ENCODE measurements around the gene MRPL17.
A peak's percentile ranks its signal among the peaks of the same experiment; 100 is the strongest.
"Not testable (repeated sequence)": the region's sequence is repeated elsewhere in the genome, so short reads cannot be mapped to it uniquely, and the experiment has no call there.

Gene MRPL17

GRCh38 chr11:6682936-6683861, at the start of gene MRPL17:
TSS of gene MRPL17 (minus strand) at chr11:6683340. CDS start at chr11:6683296, 44 bp downstream.
- peak; percentile 99 for DNase-seq

GRCh38 chr11:6727971-6728760, 45.0 kb upstream of the MRPL17 start:
- no peak for DNase-seq

GRCh38 chr11:6725386-6725896, 42.3 kb upstream of the MRPL17 start:
- no peak for DNase-seq

- no peak for DNase-seq
Measured at GRCh38 chr11:6724013-6724412, 40.9 kb upstream of the MRPL17 start.

- DNase-seq: no peak
Measured at GRCh38 chr11:6721343-6721742, 38.2 kb upstream of the MRPL17 start.

- DNase-seq: no peak
Measured at GRCh38 chr11:6719576-6719975, 36.4 kb upstream of the MRPL17 start.

- DNase-seq: no peak
Measured at GRCh38 chr11:6717426-6717825, 34.3 kb upstream of the MRPL17 start.

GRCh38 chr11:6711552-6711951, 28.4 kb upstream of the MRPL17 start:
- peak; percentile 61 for DNase-seq

GRCh38 chr11:6708876-6709275, 25.7 kb upstream of the MRPL17 start:
- no peak for DNase-seq

GRCh38 chr11:6705905-6706535, 22.9 kb upstream of the MRPL17 start:
- peak; percentile 45 for DNase-seq

GRCh38 chr11:6703247-6704063, 20.3 kb upstream of the MRPL17 start:
- DNase-seq: peak; percentile 21

- not testable (repeated sequence) for DNase-seq
Measured at GRCh38 chr11:6701955-6702354, 18.8 kb upstream of the MRPL17 start.

- DNase-seq: no peak
Measured at GRCh38 chr11:6695377-6695776, 12.2 kb upstream of the MRPL17 start.

- no peak for DNase-seq
Measured at GRCh38 chr11:6694229-6694535, 11.0 kb upstream of the MRPL17 start.

GRCh38 chr11:6693342-6694228, 10.4 kb upstream of the MRPL17 start:
- DNase-seq: peak; percentile 55

- no peak for DNase-seq
Measured at GRCh38 chr11:6692128-6692527, 9.0 kb upstream of the MRPL17 start.

GRCh38 chr11:6690431-6691132, 7.4 kb upstream of the MRPL17 start:
- not testable (repeated sequence) for DNase-seq

- DNase-seq: no peak
Measured at GRCh38 chr11:6687876-6688275, 4.7 kb upstream of the MRPL17 start.

- DNase-seq: no peak
Measured at GRCh38 chr11:6686006-6686405, 2.9 kb upstream of the MRPL17 start.

- DNase-seq: not testable (repeated sequence)
Measured at GRCh38 chr11:6684068-6684467, 928 bp upstream of the MRPL17 start.

GRCh38 chr11:6682591-6682935, 577 bp downstream of the MRPL17 start:
- no peak for DNase-seq
